ENCODE measurements around the gene ERC2.

The ERC2 gene

GRCh38 chr3:55488398-55489055 is 979.7 kb downstream of the ERC2 start:
- no peak for DNase-seq (ENCODE audit: low read depth)

DNA sequence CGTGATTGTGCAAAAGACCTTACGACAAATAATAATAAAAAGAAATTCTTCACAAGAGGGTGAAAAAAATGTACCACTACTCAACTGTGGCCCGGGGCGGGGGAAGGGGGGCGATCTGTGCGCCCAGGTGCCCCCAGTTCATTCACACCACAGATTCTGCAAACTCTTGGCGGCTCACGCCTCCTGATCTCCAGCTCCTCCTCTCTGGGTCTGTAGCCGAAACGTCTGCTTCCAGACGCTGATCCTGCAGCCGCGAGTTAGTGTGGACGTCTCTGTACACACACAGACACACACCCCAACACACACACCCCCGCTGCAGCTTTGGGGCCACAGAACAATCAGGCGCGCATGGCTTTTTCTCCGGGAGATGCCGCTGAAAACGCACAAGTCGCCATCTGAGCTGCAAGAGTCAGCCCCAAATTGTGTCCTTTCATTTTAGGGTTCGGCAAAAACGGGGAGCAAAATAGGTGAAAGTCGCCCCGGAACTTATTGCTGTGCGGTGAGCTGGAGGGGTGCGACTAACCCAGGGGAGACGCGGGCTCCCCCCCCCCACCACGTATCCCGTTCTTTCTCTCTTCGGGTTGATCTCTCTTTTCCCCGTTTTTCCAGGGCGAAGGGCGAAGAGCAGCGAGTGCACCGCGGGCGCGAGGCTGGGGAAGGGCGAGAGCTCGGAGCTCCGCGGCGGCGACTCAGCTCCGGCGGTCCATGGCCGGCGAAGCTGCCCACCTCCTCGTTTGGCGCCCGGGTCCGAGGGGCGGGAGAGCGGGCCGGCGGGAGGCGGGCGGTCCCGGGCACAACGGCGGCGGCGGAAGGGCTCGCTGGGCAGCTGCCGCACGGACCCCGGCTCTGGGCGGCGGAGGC is 980.7 kb downstream of the ERC2 start:
- no peak for DNase-seq (ENCODE audit: low read depth)

- no peak for DNase-seq (ENCODE audit: low read depth)
These were observed 981.3 kb downstream of the ERC2 start, which contains the start of gene WNT5A for GRCh38 chr3:55486857-55487380. Gene WNT5A (minus strand): TSS chr3:55487306. CDS start chr3:55486985, 321 bp downstream.

DNA sequence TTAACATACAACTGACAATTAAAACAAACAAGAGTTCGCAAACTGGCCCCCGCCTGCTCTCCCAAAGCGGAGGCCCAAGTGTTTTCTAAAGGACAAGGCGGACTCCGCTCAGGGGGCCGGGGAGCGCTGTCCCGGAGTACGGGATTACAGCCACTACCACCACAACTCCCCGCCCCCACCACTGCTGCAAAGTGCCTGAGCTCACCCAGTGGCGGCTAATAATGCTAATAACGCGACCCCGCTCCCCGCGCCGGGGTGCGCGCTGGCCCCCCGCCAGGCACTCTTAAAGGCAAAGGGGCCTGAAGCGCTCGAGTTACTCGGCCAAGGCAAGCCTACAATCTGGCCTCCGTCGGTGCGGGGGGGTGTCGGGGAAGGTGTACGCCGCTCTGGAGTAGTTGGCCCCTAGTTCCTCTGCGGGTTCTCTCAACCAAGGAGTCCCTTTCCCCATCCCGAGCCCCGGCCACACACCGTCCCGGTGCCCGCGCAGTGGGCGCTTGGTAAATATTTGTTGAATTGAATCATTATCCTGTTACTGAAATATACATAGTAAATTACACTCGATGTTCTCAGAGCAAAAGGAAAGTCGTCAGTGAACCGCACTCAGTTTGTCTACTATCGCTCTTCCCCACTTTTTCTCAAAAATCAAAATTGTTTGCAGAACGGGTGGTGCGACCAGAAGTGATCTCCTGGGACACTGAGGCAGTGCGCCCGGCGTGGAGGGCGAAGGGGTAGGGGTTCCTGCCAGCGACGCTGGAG is 982.0 kb downstream of the ERC2 start:
- no peak for DNase-seq (ENCODE audit: low read depth)

- DNase-seq (ENCODE audit: low read depth), result no peak
These were observed 983.2 kb downstream of the ERC2 start for GRCh38 chr3:55484801-55485791.

DNA sequence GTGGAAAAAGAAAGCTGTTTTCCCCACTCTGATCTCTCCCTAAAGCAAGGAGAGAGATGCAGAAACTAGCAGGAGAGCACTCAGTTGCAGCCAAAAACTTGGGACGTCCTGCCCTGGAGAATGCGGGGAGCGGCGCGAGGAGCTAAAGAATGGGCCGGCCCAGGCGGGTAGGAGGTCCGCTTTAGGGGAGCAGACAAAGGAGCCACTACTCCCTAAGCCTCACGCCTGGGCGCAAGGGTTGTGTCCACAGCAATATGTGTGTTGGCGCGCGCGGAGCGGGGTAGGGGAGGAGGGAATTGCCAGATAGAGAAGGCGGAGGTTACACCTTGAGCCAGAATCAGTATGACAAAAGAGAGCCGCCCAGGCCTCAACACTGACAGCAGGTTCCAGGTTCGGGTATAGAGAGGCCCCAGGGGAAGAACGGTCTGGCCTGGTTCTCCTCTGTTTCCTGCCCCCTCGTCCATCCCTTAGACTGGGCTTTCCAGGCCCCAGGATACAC is 984.0 kb downstream of the ERC2 start:
- DNase-seq (ENCODE audit: low read depth), result no peak

DNA sequence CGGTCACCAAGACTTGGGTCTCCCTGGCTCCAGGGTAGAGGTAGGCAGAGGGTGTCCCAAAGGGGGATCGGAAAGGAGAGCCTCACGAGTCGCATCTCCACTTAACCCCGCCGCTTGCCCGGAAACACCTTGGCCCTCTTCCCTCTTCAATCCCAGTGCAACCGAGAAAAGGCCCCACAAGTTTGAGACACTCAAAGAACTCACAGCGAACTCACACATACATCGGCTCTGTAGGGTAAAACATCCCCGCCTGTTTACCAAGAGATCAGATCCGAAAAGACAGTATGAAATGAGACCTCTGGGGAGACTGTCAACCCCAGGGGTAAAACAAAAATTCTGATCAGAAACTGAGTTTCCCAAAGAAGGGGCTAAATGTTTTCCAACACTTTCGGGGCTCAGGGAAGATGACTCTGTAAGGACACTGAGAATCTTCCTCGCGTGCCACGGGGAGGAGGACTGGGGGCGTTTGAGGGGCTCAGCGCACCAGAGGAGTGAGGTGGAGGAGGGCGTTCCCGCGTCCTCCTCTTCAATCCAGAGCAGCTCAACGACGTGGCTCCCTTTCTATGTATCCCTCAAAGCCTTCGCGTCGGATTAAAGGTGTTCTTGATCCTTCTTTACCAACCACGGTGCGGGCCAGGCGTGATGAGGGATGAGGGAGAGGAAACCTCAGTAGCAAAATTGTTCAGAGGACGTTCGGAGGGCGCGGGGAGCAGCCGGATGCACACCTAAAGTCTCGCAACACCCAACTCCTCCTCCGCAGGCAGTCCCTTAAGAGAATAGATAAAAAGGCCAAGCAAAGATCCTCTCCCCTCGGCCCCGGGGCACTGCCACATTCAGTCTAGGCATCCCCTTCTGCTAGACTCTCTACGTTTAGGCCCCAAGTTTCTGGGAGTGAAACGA is 984.8 kb downstream of the ERC2 start:
- DNase-seq (ENCODE audit: low read depth), result no peak

- no peak for DNase-seq (ENCODE audit: low read depth)
These were observed 985.6 kb downstream of the ERC2 start for GRCh38 chr3:55482496-55483195.

DNA sequence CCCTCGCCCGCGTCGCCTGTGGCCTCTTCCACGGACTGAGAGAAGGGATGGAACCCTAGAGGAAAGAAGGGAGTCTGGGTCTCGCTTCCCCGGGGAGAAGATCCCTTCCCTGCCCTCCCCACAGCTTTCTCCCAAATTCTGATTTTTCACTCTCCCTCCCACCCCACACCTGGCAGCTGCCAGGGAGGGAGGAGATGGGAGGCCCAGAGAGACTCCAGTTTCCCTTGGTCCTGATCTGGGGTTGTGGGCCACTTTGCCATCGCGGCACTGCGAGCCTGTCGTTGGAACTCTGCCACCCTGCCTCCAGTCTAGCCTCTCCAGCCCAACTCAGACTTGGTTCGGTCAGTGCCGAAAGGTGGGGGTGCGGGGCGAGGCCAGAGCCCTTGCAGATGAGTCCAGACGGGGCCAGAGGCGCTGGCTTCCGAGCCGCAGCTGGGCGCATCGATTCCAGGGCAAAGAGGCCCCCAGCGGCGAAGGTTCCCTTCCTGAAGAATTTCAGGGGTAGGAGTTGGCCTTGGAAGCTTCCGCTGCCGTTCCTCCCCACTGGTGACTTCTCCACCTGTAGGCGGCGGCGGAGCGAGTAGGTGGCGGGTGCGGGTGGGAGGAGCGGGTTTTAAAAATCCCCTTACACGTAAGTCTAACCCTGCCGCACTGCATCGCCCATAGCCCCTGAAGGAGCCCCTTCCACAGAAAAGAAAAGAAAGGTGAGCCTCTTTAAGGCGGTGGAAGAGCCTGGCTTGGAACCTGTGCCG is 986.3 kb downstream of the ERC2 start:
- DNase-seq (ENCODE audit: low read depth), result no peak

- DNase-seq (ENCODE audit: low read depth), result no peak
These were observed 987.1 kb downstream of the ERC2 start for GRCh38 chr3:55480911-55481743.

DNA sequence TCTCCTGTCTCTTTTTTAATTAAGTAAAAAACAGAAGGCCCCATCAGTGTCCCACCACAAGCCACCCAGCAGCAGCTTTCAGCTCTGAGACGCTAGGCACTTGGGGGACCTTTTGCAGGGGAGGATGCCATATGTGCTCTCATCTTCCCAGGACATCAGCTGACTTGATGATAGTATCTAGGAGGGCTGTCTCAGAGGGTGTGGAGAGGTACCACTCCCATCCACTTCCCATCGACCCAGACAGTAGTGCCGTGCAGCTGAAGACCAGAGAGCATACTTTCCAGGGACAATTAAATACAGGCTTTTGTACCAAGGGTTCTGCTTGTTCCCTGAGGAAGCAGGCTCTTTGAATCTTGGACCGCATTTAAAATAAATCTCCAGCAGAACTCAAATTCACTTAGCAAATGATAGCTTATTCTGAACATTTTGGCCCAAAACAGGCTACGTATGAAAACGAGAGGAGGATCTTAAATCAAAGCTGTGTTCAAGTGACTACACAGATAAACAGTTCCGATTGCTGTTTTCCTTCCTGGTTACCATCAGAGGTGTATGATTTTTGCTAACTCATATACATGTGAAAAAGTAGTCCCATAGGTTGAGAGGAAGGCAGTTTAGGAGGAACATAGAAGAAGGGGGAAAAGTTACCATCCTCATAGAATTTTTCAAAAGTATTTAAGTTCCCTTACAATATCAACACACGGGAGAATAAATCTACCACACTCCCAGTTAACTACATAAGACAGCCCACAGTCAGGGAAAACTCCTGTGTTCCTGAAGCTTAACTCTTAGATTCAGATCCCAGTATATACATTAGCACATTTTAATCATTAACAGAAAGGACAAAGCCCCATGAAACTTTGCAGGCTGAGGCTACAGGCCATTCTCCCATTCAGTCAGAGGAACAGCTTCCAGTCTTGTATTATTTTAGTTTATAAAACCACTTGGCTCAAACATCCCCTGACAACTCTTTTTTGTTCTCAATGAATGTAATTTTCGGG is 990.7 kb downstream of the ERC2 start:
- no peak for DNase-seq (ENCODE audit: low read depth)

- DNase-seq (ENCODE audit: low read depth), result no peak
These were observed 991.8 kb downstream of the ERC2 start for GRCh38 chr3:55476515-55476914.

DNA sequence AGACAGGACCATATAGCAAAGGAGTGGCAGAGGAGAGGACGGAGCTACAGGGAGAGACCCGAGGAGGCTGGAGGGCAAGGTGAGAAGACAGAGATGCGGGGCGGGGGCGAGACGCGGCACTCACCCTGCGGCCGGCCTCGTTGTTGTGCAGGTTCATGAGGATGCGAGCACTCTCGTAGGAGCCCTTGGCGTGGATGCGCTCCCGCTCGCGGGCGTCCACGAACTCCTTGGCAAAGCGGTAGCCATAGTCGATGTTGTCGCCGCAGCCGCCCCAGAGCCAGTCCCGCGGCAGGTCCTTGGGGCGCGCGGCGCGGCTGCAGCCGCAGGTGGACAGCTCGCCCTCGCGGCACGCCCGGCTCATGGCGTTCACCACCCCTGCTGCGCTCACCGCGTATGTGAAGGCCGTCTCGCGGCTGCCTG is 994.0 kb downstream of the ERC2 start:
- DNase-seq (ENCODE audit: low read depth), result no peak

- DNase-seq (ENCODE audit: low read depth), result no peak
These were observed 994.5 kb downstream of the ERC2 start for GRCh38 chr3:55473788-55474187.

GRCh38 chr3:55471522-55472280 is 996.6 kb downstream of the ERC2 start:
- DNase-seq (ENCODE audit: low read depth), result no peak

DNA sequence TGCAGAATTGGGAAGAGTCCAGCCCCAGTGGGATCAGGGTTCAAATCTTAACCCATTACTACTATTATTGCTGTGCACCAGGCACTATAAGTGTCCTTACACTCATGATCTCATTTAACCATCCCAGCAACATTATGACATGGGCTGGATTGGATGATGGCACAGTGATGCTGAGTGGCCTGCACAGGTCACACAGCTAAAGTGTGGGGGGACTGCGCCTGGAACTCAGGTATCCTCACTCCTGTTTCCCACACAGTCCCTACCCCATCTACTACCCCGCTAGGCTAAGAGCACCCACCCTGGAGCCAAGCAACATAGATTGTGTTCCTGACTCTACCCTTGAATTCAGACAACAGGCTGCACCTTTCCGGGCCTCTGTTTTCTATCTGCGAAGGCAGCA is 997.2 kb downstream of the ERC2 start:
- DNase-seq (ENCODE audit: low read depth), result no peak

All from GM04503 (cell line).